DMS79 (cell line): ENCODE measurements around the gene IL1RAP.

Experiments used
- DNase-seq: peaks from one replicate; lab custom pipeline; 2025; lab: John Stamatoyannopoulos, UW

IL1RAP gene

DNA sequence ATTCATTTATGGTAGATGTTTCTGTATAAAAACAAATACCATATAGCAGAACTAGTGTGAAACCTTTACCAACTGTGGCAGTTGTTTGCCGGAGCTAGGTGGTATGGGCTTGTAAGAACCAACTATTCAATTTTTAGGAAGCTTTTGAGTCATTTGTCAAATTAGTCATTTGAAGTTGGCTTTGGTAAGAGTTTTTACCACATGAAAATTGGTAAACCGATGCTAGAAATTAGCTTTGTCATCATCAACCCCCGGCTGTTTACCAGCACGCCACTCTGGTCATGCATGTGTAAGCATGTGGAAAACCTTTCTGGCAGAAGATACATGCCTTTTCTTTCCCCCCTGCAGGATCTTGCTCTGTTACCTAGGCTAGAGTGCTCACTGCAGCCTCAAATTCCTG lies 63.3 kb downstream of the IL1RAP start:
- no peak for DNase-seq

DNA sequence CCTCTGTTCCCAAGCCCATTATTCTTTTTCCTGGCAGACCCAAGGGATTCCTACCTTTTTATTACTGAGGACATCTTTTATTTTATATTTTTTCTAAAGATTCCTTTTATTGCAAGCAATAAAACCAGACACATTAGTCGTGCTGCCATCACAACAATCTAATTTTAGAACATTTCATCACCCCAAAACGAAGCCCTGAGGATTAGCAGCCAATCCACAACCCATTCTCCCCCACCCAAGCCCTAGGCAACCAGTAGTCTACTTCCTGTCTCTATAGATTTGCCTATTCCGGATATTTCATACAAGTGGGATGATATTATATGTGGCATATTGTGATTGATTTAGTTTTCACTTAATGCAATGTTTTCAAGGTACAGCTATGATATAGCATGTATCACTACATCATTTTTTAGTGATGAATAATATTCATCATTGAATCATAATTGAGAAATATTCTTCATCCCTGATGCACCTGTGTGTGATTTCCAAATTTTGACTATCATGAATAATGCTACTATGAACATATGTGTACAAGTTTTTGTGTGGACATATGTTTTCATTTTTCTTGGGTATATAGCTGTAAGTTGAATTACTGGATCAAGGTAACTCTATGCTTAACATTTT lies 65.7 kb downstream of the IL1RAP start:
- no peak for DNase-seq

DNA sequence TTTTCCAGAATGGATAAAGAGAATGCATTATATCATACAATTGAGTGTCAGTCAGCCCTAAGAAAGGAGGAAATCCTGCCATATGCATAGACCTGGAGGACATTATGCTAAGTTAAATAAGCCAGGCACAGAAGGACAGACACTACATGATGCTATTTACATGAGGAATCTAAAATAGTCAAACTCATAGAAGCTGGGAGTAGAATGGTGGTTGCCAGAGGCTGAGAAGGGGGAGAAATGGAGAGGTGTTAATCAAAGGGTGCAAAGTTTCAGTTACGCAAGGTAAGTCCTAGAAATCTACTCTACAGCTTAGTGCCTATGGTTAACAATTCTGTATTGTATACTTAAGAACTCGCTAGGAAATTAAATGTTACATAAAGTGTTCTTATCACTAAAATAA lies 66.5 kb downstream of the IL1RAP start:
- DNase-seq, result no peak

DNA sequence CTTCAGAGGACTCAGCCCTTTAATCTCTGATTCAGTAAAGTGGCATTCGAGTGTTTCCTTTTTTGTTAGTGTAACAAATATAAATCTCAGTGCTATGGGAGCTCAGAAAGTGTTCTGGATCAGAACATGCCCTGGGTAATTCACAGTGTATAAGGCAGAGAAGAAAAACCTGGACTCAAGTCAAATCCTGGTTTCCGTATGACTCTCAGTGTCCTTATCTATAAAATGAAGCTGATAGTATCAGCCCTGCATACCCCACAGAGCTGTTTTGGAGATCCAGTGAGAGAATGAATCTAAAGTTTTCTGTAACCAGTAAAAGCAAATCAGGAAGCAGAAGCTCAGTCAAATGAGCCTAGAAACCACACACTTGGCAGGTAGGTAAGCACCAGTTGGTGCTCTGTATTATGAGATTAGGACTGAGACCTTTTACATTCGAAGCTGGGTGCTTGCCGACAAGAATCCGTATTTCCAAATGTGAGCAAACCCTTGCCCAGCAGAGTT lies 67.2 kb downstream of the IL1RAP start:
- no peak for DNase-seq

DNA sequence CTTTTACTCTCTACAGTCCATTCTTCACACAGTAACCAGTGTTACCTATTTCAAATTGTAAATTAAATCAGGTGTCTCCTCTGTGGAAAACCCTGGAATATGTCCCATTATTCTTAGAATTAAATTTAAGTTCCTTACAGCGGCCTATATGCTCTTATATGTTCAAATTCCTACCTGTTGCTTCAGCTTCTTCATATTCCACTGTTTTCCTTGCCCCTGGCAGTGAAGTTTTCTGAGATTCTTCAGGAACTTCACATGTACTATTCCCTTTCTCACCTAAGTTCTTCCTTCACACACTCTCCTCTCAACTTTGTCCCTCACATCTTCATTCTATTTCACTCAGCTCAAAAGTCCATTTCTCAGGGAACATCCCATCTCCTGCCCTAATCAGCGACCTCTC lies 68.8 kb downstream of the IL1RAP start:
- no peak for DNase-seq

DNA sequence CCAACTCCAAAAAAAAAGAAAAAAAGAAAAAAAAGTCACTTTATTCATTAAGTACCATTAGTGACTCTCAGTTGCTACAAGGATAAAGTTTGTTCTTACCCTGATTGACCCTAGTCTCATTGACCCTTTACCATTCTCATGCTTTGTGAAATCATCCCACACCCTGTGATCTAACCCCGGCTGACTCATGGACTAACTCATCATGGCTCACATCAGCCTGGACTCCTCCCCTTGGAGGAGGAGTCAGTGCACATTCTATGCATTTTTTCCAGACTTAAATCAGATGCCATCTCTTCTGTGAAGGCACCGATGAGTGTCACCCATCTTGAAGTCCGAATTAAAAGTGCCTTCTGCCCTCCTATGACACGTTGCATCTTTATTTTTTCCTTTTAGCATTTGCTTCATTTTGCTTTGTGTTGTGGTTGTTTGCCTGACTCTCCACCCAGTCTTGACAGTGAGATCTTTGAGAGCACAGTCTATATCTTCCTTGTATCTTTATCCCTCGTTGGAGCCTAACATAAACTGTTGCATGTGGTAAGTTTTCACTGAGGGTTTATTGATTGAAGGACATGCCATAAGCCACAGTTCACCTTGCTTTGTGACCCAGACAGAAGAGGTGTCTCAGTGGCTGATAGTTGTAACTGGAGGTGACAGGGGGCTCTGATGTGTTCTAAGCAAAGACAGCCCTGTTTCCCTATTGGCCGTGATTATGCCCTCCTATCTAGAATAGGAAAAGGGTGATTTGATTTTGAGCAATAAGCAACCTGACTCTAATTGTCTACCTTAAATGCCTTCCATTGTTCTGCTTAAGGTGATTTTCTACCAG lies 72.1 kb downstream of the IL1RAP start:
- no peak for DNase-seq

DNA sequence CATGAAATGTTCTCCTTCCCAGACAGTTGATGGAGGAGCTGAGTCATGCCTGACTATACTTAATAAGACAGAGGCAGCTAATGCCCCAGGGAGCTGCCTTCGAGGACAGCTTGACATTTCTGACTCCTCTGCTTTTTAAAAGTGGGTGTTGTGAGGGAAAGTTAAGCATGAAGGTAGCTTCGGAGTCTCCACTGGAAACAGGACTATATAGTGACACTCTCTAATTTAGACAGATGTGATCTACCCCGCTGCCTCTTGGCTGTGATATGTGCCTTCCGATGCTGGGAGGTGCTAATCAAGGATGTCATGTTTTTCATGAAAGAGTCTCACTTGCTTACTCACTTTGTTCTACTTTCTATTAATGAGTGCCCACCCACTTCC lies 72.7 kb downstream of the IL1RAP start:
- DNase-seq, result no peak

DNA sequence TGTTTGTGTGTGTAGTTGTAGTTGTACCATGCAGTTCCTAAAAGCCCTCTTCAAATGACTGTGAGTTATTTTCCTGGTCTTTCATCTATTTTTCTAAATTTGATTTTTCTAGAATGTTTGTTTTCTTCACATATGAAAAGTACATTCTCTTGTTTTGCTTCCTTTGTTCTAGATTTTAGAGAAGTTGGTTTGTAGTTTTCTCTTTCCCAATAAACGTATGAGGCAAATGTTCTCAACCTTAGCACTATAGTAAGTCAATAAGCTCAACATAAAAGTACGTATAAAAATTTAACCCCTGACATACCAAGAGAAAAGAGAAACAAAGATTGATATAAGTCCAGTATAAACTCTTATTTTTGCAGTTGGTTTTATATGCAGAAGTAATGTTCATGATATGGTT lies 74.7 kb downstream of the IL1RAP start:
- DNase-seq, result no peak

DNA sequence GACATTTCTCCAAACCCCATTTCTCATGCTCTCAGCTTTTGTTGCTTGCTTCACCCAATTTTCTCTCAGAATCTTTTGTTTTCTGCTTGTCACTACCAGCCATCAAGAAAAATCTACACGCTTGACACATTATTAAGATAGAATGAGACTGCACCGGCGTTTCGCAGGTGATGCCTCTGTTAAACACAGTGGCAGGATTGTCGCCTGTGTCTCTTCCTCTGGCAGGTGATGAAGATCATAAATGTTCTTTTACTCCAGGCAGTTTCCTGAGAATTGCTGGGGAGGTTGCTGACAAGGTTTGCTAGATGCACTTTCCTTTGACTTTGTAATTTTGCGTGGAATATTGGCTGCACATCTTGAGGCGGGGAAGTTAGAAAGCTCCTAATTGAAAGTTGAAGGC lies 75.4 kb downstream of the IL1RAP start:
- no peak for DNase-seq

DNA sequence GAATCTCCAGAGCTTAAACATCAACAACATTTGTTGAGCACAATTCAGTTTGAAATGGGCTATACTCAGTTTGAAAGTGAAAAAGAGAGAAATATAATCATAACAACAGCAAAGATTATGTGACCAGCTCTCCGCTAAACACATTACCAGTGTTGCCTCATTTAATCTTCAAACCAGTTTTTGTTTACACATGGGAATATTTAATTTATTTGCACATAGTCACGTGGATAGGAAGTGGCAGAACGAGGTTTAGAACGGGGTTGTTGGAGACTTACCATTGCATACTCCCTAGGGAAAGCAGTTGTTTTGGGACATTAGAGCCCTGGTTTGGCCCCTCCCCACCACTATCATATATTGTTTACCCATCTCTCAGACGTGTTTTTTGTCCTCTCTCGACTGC lies 77.2 kb downstream of the IL1RAP start:
- DNase-seq, result no peak

DNA sequence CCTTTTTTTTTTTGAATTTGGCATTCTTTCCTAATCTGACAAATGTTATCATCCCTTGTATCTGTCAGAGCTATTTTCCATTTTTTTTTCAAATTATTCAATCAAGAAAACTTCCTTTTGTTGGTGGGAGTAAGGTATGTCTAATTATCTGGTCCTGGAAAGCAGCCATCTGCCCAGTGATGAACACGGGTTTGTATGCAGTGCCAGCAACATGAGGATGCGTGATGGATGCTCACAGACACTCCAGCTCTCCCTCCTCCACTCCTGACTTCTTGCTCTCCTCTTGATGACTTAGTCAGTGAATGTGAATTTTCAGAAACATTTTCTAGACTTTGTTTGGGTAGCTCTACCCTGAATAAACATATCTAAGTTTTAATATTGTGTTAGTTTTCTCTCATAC lies 79.2 kb downstream of the IL1RAP start:
- DNase-seq, result no peak

DNA sequence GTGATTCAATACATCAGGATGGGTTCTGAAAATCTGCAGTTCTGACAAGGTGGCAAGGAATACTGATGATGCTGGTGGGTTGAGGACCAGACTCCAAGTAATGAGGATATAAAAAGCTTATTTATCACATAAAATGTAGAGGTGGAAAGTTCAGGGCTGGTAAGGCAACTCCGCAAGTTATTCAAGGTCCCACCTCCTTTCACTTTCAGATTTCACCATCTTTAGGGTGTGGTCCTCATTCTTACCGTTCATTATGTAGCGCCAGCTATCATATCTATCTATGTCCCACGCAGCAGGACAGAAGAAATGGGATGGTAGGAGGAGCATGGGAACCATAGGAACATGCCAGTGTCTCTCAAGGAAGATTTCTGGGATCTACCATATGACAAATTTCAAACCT lies 80.3 kb downstream of the IL1RAP start:
- DNase-seq, result no peak

DNA sequence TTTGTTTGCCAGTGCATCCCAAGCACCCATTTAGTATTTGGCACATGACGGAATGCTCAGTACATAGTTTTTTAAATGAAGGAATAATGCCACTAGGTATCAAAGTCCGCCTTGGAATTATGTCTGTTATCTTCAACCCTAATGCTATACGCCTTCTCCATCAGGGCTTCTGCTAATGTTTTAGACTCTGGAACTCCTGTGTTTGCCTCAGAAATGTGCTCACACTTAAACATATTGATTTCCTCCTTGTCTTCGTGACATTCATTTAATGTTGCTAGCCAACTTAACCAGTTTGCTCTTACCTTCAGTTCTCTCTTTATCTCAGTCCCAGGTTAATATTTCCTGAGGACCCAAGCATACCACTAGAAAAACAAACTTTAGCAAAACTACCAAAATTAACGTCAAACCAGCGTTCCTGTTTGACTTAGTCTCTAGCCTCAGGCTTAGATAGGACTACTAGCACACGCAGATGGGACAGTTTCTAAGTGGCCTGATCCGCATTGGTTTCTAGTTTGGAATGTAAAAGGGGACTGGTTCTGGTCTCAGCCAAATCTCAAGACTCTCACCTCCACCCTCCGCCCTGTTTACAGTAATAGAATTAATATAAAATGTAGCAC lies 81.4 kb downstream of the IL1RAP start:
- no peak for DNase-seq

DNA sequence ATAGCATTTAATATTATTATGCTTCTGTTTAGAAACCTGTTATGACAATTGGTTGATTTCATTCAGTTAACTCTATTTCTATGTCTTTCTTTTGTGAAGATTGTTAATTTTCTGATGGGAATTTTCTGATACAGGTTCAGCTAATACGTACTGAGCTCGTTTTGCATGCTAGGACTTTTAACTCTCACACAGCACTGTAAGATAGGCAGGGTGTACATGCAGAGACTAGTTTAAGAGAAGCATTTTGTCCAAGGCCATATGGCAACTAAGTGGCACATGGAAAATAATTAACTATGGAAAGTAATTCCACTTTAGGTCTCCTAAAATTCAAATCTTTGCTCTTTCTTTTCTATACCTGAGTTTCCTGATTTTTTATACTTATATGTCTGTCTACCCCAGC lies 81.9 kb downstream of the IL1RAP start:
- DNase-seq, result no peak

DNA sequence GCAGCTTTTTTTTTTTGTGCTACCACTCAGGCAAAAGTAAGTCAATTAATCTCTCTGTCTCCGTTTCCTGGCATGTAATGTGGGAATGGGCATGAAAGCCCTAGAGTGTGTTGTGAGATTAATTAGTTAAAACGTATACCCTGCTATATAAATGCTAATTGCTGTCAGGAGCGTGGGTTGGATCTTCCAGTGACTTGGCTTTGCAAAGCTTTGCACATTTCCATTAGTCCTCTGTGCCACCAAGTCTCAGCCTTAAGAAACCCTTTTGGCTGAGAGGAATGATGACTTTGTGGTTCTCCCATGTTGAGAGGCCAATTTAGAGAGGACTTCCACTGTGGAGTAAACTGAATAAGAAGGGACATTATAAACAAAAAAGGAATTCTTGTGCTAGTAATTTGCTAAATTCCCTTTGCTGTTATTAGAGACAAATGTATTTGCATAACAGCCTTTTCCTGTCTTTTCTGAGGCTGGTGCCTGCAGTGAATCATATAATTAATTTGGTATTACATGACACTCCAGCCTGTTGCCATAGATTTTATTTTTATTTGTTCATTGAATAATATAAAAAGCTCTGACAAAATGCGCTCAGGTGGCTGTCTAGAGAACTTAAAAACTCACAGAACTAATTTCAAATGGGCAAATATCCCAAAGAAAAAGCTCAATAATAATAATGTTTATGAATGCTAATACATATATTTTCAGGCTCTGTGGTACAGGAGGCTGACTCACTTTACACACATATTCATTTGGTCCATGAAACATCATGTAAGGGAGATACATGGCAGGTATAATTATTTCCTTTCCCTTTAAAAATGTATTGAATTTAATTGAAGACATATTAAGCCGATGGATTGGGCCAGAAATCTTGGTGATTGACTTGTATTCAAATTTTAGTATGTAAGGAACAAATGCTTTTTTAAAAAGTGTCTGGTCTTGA lies 82.7 kb downstream of the IL1RAP start:
- no peak for DNase-seq

DNA sequence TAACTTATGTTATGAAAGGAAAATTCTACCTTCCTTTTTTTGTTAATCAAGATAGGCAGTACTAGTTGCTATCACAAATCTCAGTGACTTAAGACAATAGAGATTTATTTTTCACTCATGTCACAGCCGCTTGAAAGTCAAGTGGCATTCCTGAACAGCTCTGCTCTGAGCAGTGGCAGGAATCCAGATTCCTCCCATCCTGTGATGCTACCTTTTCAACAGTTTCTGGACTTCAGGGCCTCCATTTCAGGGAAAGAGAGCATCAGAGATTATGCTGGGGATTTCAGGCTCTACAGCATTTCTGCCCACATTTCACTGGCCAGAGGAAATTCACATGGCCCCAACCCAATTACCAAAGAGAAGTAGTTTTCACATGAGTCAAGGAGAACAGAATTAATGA lies 83.4 kb downstream of the IL1RAP start:
- no peak for DNase-seq

DNA sequence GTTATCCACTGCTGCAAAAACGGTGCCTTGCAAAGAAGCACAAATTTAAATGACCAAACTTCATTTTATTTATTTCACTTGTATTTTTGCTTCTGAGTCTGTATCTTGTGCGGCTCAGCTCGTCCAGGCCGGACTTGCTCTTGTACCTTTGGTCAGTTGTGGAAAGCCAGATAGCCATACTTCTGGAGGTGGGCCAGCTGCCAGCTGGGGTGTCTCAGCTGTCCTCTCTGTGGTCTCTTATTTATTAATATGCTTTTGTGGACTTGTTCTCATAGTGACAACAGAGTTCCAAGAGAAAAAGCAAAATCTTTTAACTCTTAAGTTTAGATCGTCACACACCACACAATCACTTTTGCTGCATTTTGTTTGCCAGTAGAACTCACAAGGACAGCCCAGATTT lies 87.7 kb downstream of the IL1RAP start:
- no peak for DNase-seq

DNA sequence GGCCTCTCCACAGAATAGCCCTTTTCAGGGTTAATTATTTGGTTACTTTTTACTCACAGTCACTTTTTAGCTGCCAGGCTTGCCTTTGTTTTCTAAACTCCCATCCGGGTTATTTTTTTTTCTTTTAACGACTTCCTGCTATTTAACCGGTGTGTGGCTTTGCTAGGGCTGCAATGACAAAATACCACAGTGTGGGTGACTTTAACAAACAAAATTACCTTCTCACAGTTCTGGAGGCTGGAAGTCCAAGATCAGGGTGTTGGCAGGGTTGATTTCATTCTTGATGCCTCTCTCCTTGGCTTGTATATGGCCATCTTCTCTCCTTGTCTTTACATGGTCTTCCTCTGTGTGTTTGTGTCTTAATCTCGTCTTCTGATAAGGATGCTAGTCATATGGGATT lies 91.5 kb downstream of the IL1RAP start:
- DNase-seq, result no peak

DNA sequence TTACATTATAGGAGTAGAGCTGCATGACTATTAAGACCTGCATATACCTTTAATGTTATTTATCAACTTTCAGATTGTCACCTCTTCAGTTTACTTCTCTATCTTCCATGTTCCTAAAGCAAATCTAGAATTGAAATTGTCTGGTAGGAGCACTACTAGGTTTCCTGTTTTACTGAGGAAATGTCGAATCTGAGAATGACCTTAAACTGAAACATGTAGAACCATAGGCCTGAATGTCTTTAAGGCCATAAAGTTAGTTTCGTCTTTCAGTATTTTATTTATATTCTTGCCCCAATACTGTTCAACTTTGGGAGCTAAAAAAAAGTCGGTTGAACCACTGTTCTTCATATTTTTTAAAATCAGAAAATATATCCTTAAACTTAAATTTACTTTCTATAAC lies 92.7 kb downstream of the IL1RAP start:
- no peak for DNase-seq

DNA sequence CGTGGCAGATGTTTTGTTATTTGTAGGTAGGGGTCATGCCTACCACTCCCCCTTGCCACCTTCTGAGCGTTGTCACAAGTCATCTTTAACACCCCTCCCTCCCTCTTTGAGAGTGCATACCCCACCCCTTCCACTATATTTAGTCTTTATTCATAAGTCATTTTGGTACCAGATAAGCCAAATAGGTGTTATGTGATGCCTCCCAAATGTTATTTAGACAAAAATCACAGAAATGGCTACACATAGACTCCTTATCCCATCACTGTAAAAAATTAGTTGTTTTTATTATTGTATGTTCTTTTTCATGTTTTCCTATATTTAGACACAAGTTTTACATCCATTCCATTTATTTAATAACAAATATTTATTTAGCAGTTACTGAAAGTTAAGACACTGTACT lies 93.1 kb downstream of the IL1RAP start:
- no peak for DNase-seq

DNA sequence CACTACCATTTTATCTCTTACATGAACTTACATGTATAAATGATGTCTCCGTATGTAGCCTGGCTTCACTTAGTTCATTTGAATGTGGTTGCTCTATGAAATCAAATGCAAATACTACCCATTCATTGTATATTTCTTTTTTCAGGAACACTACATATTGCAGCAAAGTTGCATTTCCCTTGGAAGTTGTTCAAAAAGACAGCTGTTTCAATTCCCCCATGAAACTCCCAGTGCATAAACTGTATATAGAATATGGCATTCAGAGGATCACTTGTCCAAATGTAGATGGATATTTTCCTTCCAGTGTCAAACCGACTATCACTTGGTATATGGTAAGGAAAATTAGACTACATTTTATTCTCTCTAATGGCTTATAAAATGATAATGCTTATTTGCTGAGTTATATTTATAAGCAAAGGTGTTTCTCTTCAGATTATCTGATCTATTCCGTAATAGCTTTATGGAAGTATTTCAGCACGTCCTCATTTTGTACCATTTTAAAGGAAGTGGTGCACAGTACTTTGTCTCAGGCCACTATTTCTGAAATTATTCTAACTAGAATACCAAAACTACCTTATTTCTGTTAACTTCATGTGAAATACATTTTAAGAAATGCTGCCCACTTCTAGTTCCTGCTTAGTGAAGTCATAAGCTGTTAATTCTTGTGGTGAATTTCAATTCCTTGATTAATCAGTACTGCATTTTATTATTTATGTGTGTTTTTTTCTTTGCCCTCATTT lies 95.1 kb downstream of the IL1RAP start:
- no peak for DNase-seq
